GM12878 (cell line): Measurements from ENCODE around the gene ZNF800.

ENCODE experiments used
- CTCF ChIP-seq, 3 experiments: IDR thresholded peaks in 2 of 3; conservative IDR thresholded peaks in 1 of 3; 2 replicates each; pipeline ENCODE4 v1.5.1; 2011; ENCODE audit warnings: low read depth in 3 of 3, low read length in 3 of 3, mild to moderate bottlenecking in 3 of 3, control low read depth in 2 of 3, moderate library complexity in 2 of 3, inconsistent platforms in 1 of 3, mixed read lengths in 1 of 3; ENCODE audit not compliant: control insufficient read depth in 2 of 3, insufficient read depth in 1 of 3; ENCODE audit errors: extremely low read depth in 1 of 3
- RAD21 ChIP-seq: IDR thresholded peaks from 2 replicates; pipeline ENCODE4 v1.6.1; 2011; ENCODE audit warnings: mild to moderate bottlenecking, low read depth, low read length, moderate library complexity; ENCODE audit not compliant: insufficient read depth

- TF ChIP-seq RAD21 (no peak), CTCF (IDR thresholded peaks at IDR 0.05 in 2 of 3, conservative IDR thresholded peaks at IDR 0.05 in 1 of 3; ENCODE audit: control insufficient read depth in 2 of 3, extremely low read depth in 1 of 3, insufficient read depth in 1 of 3, low read depth in 3 of 3, low read length in 3 of 3) (no peak)
Measured at GRCh38 chr7:127346575-127347256, 45.8 kb downstream of the ZNF800 start.
